Caco-2 (cell line): ENCODE results near the gene PDE11A. TPM values are rescaled to one million over a fixed set of nuclear protein-coding genes. Genes with fewer than 3 reads are reported as not detected.

Source experiments
- BruUV-seq: library from RNA; stranded (reverse); fragments of 400-500 nt; replicated peaks from 2 replicates; lab custom pipeline; 2021; lab: Mats Ljungman, UMichigan
- CTCF ChIA-PET: fragments of 300-600 bp; sonication (Branson Sonifier 250); formaldehyde crosslinking; loops from one replicate; lab custom pipeline; 2022; ENCODE audit warnings: antibody characterized with exemption; lab: Charles Lee
- POLR2A ChIA-PET: fragments of 300-600 bp; sonication (Branson Sonifier 250); formaldehyde crosslinking; loops from one replicate; lab custom pipeline; 2022; ENCODE audit warnings: antibody characterized with exemption; lab: Charles Lee
- DNase-seq, 2 experiments: peaks; one replicate each; pipeline versions ENCODE4 v3.0.0 to v3.0.0-alpha.2; 2020 to 2022
- H3K27me3 ChIP-seq: replicated peaks from 2 replicates; pipeline ENCODE4 v1.6.0; 2011; ENCODE audit warnings: low read length; ENCODE audit not compliant: control insufficient read depth, insufficient read depth
- H3K36me3 ChIP-seq: 2 replicates; pipeline ENCODE4 v1.5.1; 2011; ENCODE audit warnings: low read length; ENCODE audit not compliant: control insufficient read depth, insufficient read depth
- H3K4me1 ChIP-seq: fragments of 250-450 bp; sonication (Bioruptor Pico); 2 replicates; pipeline ENCODE4 v1.5.1; 2020; ENCODE audit warnings: mild to moderate bottlenecking
- H3K4me3 ChIP-seq: 2 replicates; pipeline ENCODE4 v1.5.1; 2011; ENCODE audit warnings: low read depth, mild to moderate bottlenecking, control low read depth, low read length
- H3K9me3 ChIP-seq: fragments of 250-450 bp; sonication (Bioruptor Pico); 2 replicates; pipeline ENCODE4 v1.5.1; 2020; ENCODE audit warnings: mild to moderate bottlenecking, moderate library complexity
- H3K27ac Mint-ChIP-seq: one replicate; pipeline ENCODE4 v1.8.0; 2022; ENCODE audit warnings: mixed read lengths; ENCODE audit not compliant: unreplicated experiment
- H3K27me3 Mint-ChIP-seq: one replicate; pipeline ENCODE4 v1.8.0; 2022; ENCODE audit warnings: mixed read lengths; ENCODE audit not compliant: insufficient read depth, unreplicated experiment
- H3K36me3 Mint-ChIP-seq: one replicate; pipeline ENCODE4 v1.8.0; 2022; ENCODE audit warnings: mild to moderate bottlenecking, mixed read lengths; ENCODE audit not compliant: insufficient read depth, unreplicated experiment
- H3K4me1 Mint-ChIP-seq: one replicate; pipeline ENCODE4 v1.8.0; 2022; ENCODE audit warnings: low read depth, mixed read lengths; ENCODE audit not compliant: unreplicated experiment
- H3K4me3 Mint-ChIP-seq: one replicate; pipeline ENCODE4 v1.8.0; 2022; ENCODE audit warnings: mild to moderate bottlenecking, moderate library complexity, mixed read lengths; ENCODE audit not compliant: unreplicated experiment
- H3K9me3 Mint-ChIP-seq: one replicate; pipeline ENCODE4 v1.8.0; 2022; ENCODE audit warnings: mixed read lengths; ENCODE audit not compliant: unreplicated experiment
- intact Hi-C: fragments of 100-400 bp; cut with micrococcal nuclease; formaldehyde crosslinking; loops from one replicate; pipeline ENCODE4 v1.10.0; 2022; ENCODE audit not compliant: unreplicated experiment
- total RNA-seq: library from RNA; stranded (reverse); gene quantifications from 2 replicates; pipeline ENCODE4 v1.2.3, GENCODE V29; 2022
- TF ChIP-seq, protein P1 (sequence below), 2 experiments: fragments of 200-600 bp in 1 of 2; IDR thresholded peaks; 1 replicate in 1 of 2; 2 replicates in 1 of 2; pipeline versions ENCODE4 v1.5.1 to v1.8.0; 2011 to 2022; ENCODE audit warnings: antibody characterized with exemption in 1 of 2, control low read depth in 1 of 2, inconsistent platforms in 1 of 2, low read depth in 1 of 2, low read length in 1 of 2, mild to moderate bottlenecking in 1 of 2, moderate library complexity in 1 of 2; ENCODE audit not compliant: insufficient read depth in 1 of 2, severe bottlenecking in 1 of 2, unreplicated experiment in 1 of 2

The PDE11A gene
- total RNA-seq, 1 experiment from 2014 or later: 0.25 TPM

DNA sequence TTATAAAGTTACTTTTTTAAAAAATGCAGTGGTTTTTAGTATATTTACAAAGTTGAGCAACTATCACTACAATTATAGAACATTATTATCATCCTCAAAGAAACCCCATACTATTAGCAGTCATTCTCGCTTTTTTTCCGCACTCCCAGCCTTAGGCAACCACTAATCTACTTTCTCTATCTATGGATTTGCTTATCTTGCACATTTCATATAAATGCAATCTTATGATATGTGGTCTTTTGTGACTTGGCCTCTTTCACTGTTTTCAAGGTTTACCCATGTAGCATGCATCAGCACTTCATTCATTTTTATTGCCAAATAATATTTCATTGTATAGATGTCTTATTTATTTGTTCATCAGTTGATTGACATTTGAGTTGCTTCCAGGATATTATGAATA, 406.6 kb downstream of the PDE11A start:
- H3K9me3 ChIP-seq: no peaks in the 10 kb centered on the region
- no peaks in the 10 kb centered on the region; the same call in 1 of the 2 replicates for H3K27me3 ChIP-seq
- H3K4me3 ChIP-seq: no peak overlapping the region
- ChIA-PET CTCF (no interaction called here), POLR2A (no interaction called here)
- no peaks in the 10 kb centered on the region for H3K4me1 ChIP-seq
- TF ChIP-seq, protein P1, sequence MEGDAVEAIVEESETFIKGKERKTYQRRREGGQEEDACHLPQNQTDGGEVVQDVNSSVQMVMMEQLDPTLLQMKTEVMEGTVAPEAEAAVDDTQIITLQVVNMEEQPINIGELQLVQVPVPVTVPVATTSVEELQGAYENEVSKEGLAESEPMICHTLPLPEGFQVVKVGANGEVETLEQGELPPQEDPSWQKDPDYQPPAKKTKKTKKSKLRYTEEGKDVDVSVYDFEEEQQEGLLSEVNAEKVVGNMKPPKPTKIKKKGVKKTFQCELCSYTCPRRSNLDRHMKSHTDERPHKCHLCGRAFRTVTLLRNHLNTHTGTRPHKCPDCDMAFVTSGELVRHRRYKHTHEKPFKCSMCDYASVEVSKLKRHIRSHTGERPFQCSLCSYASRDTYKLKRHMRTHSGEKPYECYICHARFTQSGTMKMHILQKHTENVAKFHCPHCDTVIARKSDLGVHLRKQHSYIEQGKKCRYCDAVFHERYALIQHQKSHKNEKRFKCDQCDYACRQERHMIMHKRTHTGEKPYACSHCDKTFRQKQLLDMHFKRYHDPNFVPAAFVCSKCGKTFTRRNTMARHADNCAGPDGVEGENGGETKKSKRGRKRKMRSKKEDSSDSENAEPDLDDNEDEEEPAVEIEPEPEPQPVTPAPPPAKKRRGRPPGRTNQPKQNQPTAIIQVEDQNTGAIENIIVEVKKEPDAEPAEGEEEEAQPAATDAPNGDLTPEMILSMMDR (IDR thresholded peaks at IDR 0.05; ENCODE audit: insufficient read depth in 1 of 2, low read depth in 1 of 2, low read length in 1 of 2, severe bottlenecking in 1 of 2, unreplicated experiment in 1 of 2): no peak
- intact Hi-C loops: no loop called here
- Mint-ChIP-seq H3K27me3 (no peaks in the 10 kb centered on the region), H3K36me3 (no peaks in the 10 kb centered on the region), H3K4me1 (no peaks in the 10 kb centered on the region), H3K4me3 (no peak overlapping the region), H3K27ac (no peak overlapping the region), H3K9me3 (no peaks in the 10 kb centered on the region)
- H3K36me3 ChIP-seq: no peaks in the 10 kb centered on the region
- BruUV-seq: no TSS peak
- no peak for DNase-seq

DNA sequence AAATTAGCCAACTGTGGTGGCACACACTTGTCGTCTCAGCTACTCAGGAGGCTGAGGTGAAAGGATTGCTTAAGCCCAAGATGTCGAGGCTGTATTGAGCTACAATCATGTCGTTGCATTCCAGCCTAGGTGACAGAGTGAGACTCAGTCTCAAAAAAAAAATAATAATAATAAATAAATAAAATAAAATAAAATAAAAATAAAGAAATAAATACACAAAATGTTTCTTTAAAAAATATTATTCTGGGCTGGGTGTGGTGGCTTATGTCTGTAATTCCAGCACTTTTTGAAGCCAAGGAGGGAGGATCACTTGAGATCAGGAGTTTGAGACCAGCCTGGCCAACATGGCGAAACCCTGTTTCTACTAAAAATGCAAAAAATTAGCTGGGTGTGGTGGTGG, 407.2 kb downstream of the PDE11A start:
- no peak overlapping the region for H3K4me3 ChIP-seq
- H3K27me3 ChIP-seq: no peaks in the 10 kb centered on the region; the same call in 1 of the 2 replicates
- ChIA-PET CTCF (interaction anchor here (0.6 to 0.7 kb wide), 2 partner anchors 21 to 1210 kb away, joined by 3 read pairs; no protein-coding TSS in a partner anchor), POLR2A (no interaction called here)
- no peak overlapping the region for H3K4me3 Mint-ChIP-seq
- no peaks in the 10 kb centered on the region for H3K9me3 Mint-ChIP-seq
- H3K9me3 ChIP-seq: no peaks in the 10 kb centered on the region
- TF ChIP-seq, protein P1 (IDR thresholded peaks at IDR 0.05; ENCODE audit: insufficient read depth in 1 of 2, low read depth in 1 of 2, low read length in 1 of 2, severe bottlenecking in 1 of 2, unreplicated experiment in 1 of 2): no peak
- no peaks in the 10 kb centered on the region for H3K27me3 Mint-ChIP-seq
- intact Hi-C loops: no loop called here
- no peaks in the 10 kb centered on the region for H3K36me3 Mint-ChIP-seq
- no peaks in the 10 kb centered on the region for H3K36me3 ChIP-seq
- H3K4me1 ChIP-seq: no peaks in the 10 kb centered on the region
- DNase-seq: no peak
- H3K4me1 Mint-ChIP-seq: no peaks in the 10 kb centered on the region
- no peak overlapping the region for H3K27ac Mint-ChIP-seq
- no TSS peak for BruUV-seq

DNA sequence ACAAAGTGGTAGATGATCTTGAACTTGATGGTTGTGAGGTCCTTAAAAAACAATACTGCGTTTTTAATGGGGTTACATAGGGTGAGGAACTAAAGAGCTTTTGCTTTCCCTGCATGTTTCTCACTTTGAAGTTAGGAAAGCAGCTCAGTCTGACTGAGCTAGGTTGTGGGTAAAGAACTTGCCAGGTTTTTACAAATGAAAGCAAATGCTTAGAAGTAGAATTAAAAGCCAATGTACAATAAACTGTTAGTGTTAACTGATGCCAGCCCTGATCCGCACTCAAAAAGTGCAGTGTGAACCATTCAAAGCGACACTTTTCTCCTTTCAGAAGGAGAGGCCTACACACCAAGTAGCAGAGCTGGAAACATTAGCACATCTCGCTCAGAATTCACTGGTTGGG, 409.7 kb downstream of the PDE11A start:
- DNase-seq: no peak
- no peak overlapping the region for H3K27ac Mint-ChIP-seq
- BruUV-seq: no TSS peak
- H3K4me1 Mint-ChIP-seq: no peaks in the 10 kb centered on the region
- Histone ChIP-seq H3K4me3 (no peak overlapping the region), H3K9me3 (no peaks in the 10 kb centered on the region), H3K27me3 (no peaks in the 10 kb centered on the region), H3K4me1 (no peaks in the 10 kb centered on the region), H3K36me3 (no peaks in the 10 kb centered on the region)
- H3K36me3 Mint-ChIP-seq: no peaks in the 10 kb centered on the region
- TF ChIP-seq, protein P1 (IDR thresholded peaks at IDR 0.05; ENCODE audit: insufficient read depth in 1 of 2, low read depth in 1 of 2, low read length in 1 of 2, severe bottlenecking in 1 of 2, unreplicated experiment in 1 of 2): no peak
- ChIA-PET CTCF (interaction anchor here (0.8 kb wide), 1 partner anchor 67 kb away, joined by 3 read pairs; no protein-coding TSS in a partner anchor), POLR2A (no interaction called here)
- H3K9me3 Mint-ChIP-seq: no peaks in the 10 kb centered on the region
- peaks cover 11% of the 10 kb centered on the region for H3K27me3 Mint-ChIP-seq
- intact Hi-C loops: no loop called here
- H3K4me3 Mint-ChIP-seq: no peak overlapping the region
